IPS DF 6.9 (cell line): ENCODE data around the gene CBX2.

Experiments used
- DNase-seq: peaks from one replicate; pipeline ENCODE4 v3.0.0-alpha.2; 2013; ENCODE audit warnings: low read depth, low spot score
- H3K27ac ChIP-seq: one replicate; pipeline ENCODE4 v1.5.1; 2013; ENCODE audit warnings: low read length, control low read depth
- H3K27me3 ChIP-seq: 2 replicates; pipeline ENCODE4 v1.6.1; 2013; ENCODE audit warnings: mild to moderate bottlenecking, low read length; ENCODE audit not compliant: control insufficient read depth, insufficient read depth
- H3K36me3 ChIP-seq: 2 replicates; pipeline ENCODE4 v1.6.1; 2013; ENCODE audit warnings: low read length; ENCODE audit not compliant: control insufficient read depth, insufficient read depth
- H3K4me1 ChIP-seq: 2 replicates; pipeline ENCODE4 v1.6.1; 2013; ENCODE audit warnings: low read length; ENCODE audit not compliant: control insufficient read depth, insufficient read depth
- H3K4me3 ChIP-seq: 2 replicates; pipeline ENCODE4 v1.5.1; 2013; ENCODE audit warnings: mild to moderate bottlenecking, low read length
- H3K9me3 ChIP-seq: 2 replicates; pipeline ENCODE4 v1.6.1; 2013; ENCODE audit warnings: low read length, inconsistent platforms; ENCODE audit not compliant: control insufficient read depth, insufficient read depth
- WGBS: extraction: QIAGEN DNeasy Blood & Tissue Kit; methylation state at CpG from one replicate; pipeline ENCODE4 v1.1.7; 2013; ENCODE audit warnings: mixed read lengths, missing lambda C conversion rate; ENCODE audit not compliant: insufficient read length, insufficient coverage; 5-methylcytosine and 5-hydroxymethylcytosine counted together

Gene CBX2

GRCh38 chr17:79781736-79782575, 4.0 kb downstream of the CBX2 start:
- DNase-seq = no peak
- H3K27me3 ChIP-seq = no peaks in the 10 kb centered on the region
- H3K4me3 ChIP-seq = no peak overlapping the region
- peaks cover 44% of the 10 kb centered on the region for H3K36me3 ChIP-seq
- no peaks in the 10 kb centered on the region for H3K9me3 ChIP-seq
- no CpG with 5 or more reads among the region's 27 CpGs for WGBS
- H3K4me1 ChIP-seq = peaks cover 1% of the 10 kb centered on the region; the same call in 1 of the 2 replicates
- H3K27ac ChIP-seq = no peak overlapping the region

GRCh38 chr17:79783891-79784290, 5.9 kb downstream of the CBX2 start:
- Histone ChIP-seq H3K9me3 (no peaks in the 10 kb centered on the region), H3K4me1 (peaks cover 6% of the 10 kb centered on the region; the same call in 1 of the 2 replicates), H3K4me3 (no peak overlapping the region), H3K27me3 (no peaks in the 10 kb centered on the region), H3K27ac (no peak overlapping the region), H3K36me3 (peaks cover 44% of the 10 kb centered on the region)
- WGBS = no CpG with 5 or more reads among the region's 18 CpGs
- no peak for DNase-seq

- peaks cover 44% of the 10 kb centered on the region for H3K36me3 ChIP-seq
- H3K27ac ChIP-seq = no peak overlapping the region
- no peaks in the 10 kb centered on the region for H3K9me3 ChIP-seq
- H3K4me3 ChIP-seq = no peak overlapping the region
- H3K4me1 ChIP-seq = peaks cover 4% of the 10 kb centered on the region; the same call in 1 of the 2 replicates
- no peak for DNase-seq
- no peaks in the 10 kb centered on the region; the same call in 1 of the 2 replicates for H3K27me3 ChIP-seq
- WGBS = no CpG with 5 or more reads among the region's 31 CpGs
These were observed 6.5 kb downstream of the CBX2 start for GRCh38 chr17:79784353-79785016.

GRCh38 chr17:79785017-79785899, 7.3 kb downstream of the CBX2 start:
- H3K9me3 ChIP-seq = no peaks in the 10 kb centered on the region
- WGBS = no CpG with 5 or more reads among the region's 17 CpGs
- DNase-seq = no peak
- no peak overlapping the region for H3K27ac ChIP-seq
- peaks cover 39% of the 10 kb centered on the region for H3K36me3 ChIP-seq
- peaks cover 4% of the 10 kb centered on the region; the same call in 1 of the 2 replicates for H3K4me1 ChIP-seq
- H3K27me3 ChIP-seq = peaks cover 3% of the 10 kb centered on the region
- H3K4me3 ChIP-seq = no peak overlapping the region

- Histone ChIP-seq H3K27ac (no peak overlapping the region), H3K36me3 (peaks cover 36% of the 10 kb centered on the region), H3K4me3 (no peak overlapping the region), H3K9me3 (no peaks in the 10 kb centered on the region), H3K4me1 (peaks cover 4% of the 10 kb centered on the region; the same call in 1 of the 2 replicates), H3K27me3 (peaks cover 12% of the 10 kb centered on the region)
- WGBS = no CpG with 5 or more reads among the region's 15 CpGs
- DNase-seq = no peak
These were observed 8.2 kb downstream of the CBX2 start for GRCh38 chr17:79785900-79786810.

- DNase-seq = no peak
- no peaks in the 10 kb centered on the region for H3K9me3 ChIP-seq
- H3K27me3 ChIP-seq = peaks cover 22% of the 10 kb centered on the region
- H3K36me3 ChIP-seq = peaks cover 27% of the 10 kb centered on the region
- H3K27ac ChIP-seq = no peak overlapping the region
- H3K4me3 ChIP-seq = no peak overlapping the region
- WGBS = no CpG with 5 or more reads among the region's 12 CpGs
- H3K4me1 ChIP-seq = peaks cover 4% of the 10 kb centered on the region; the same call in 1 of the 2 replicates
These were observed 9.1 kb downstream of the CBX2 start for GRCh38 chr17:79786930-79787643.

GRCh38 chr17:79788455-79788854, 10.5 kb downstream of the CBX2 start:
- no peak overlapping the region for H3K27ac ChIP-seq
- no CpG with 5 or more reads among the region's 5 CpGs for WGBS
- no peak overlapping the region for H3K4me3 ChIP-seq
- H3K27me3 ChIP-seq = peaks cover 35% of the 10 kb centered on the region
- DNase-seq = no peak
- peaks cover 16% of the 10 kb centered on the region for H3K36me3 ChIP-seq
- no peaks in the 10 kb centered on the region for H3K9me3 ChIP-seq
- H3K4me1 ChIP-seq = peaks cover 6% of the 10 kb centered on the region

- Histone ChIP-seq H3K4me3 (peak overlapping the region; percentile 15; the same call in 1 of the 2 replicates), H3K4me1 (peaks cover 8% of the 10 kb centered on the region), H3K36me3 (peaks cover 10% of the 10 kb centered on the region), H3K27me3 (peaks cover 41% of the 10 kb centered on the region), H3K27ac (no peak overlapping the region), H3K9me3 (no peaks in the 10 kb centered on the region)
- DNase-seq = no peak
- WGBS = no CpG with 5 or more reads among the region's 52 CpGs
These were observed 11.3 kb downstream of the CBX2 start for GRCh38 chr17:79788989-79789942.
